ENCODE measurements around the gene THSD1.
"Not testable (repeated sequence)": the region's sequence is repeated elsewhere in the genome, so short reads cannot be mapped to it uniquely, and the experiment has no call there.

DNA sequence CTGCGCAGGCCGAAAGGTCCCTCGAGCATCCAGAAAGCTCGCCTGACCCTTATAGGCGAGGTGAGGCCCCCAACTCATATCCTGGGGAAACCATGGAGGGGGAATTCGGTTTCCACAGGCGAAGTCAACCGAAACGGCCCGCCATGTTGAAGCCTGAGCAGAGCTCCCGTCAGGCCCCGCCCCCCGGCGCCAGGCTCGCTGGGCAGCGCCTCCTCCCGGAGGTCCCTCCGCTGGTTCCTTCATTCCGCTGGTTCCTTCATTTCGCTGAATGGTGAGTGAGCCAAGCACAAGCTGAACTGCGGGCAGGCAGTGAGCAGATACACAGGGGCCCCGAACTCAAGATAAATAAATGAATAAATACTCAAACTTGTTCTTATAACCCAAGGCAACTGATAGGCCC, 71.9 kb downstream of the THSD1 start:
- TF ChIP-seq CTCF, POLR2A, POLR2AphosphoS5 (IDR thresholded peaks at IDR 0.05): not testable (repeated sequence)
